HG02852 (cell line): ENCODE data around the gene KCNN1.
"Not testable (repeated sequence)": the region's sequence is repeated elsewhere in the genome, so short reads cannot be mapped to it uniquely, and the experiment has no call there.

Experiments used
- ATAC-seq: cut with Tn5 transposase; IDR thresholded peaks from one replicate; pipeline ENCODE4 v1.9.1; 2021; ENCODE audit warnings: mild to moderate bottlenecking, moderate library complexity; ENCODE audit not compliant: unreplicated experiment

Gene KCNN1

GRCh38 chr19:17999684-18000479 lies 33.0 kb downstream of the KCNN1 start:
- no peak for ATAC-seq

- ATAC-seq: no peak
Observed at GRCh38 chr19:18000480-18000914, 33.6 kb downstream of the KCNN1 start.

GRCh38 chr19:18000915-18001776 lies 34.2 kb downstream of the KCNN1 start:
- ATAC-seq: no peak

- ATAC-seq: no peak
Observed at GRCh38 chr19:18001777-18002345, 35.0 kb downstream of the KCNN1 start.

- ATAC-seq: no peak
Observed at GRCh38 chr19:18002347-18002850, 35.5 kb downstream of the KCNN1 start.

GRCh38 chr19:18005750-18006149 lies 38.8 kb downstream of the KCNN1 start:
- ATAC-seq: not testable (repeated sequence)

- no peak for ATAC-seq
Observed at GRCh38 chr19:18007044-18007916, 40.4 kb downstream of the KCNN1 start.

GRCh38 chr19:18007917-18008673 lies 41.2 kb downstream of the KCNN1 start, which contains the start of gene ARRDC2:
TSS of gene ARRDC2 (plus strand) at chr19:18008170. CDS start at chr19:18008311, 141 bp downstream.
- ATAC-seq: no peak

- no peak for ATAC-seq
Observed at GRCh38 chr19:18008814-18009213, 41.9 kb downstream of the KCNN1 start.

- no peak for ATAC-seq
Observed at GRCh38 chr19:18009412-18010066, 42.6 kb downstream of the KCNN1 start.

- no peak for ATAC-seq
Observed at GRCh38 chr19:18010149-18010548, 43.2 kb downstream of the KCNN1 start.

GRCh38 chr19:18013210-18014111 lies 46.6 kb downstream of the KCNN1 start:
- no peak for ATAC-seq

GRCh38 chr19:18014197-18014596 lies 47.3 kb downstream of the KCNN1 start:
- ATAC-seq: no peak

GRCh38 chr19:18016209-18016910 lies 49.5 kb downstream of the KCNN1 start:
- no peak for ATAC-seq

GRCh38 chr19:18017275-18018083 lies 50.6 kb downstream of the KCNN1 start:
- ATAC-seq: no peak

GRCh38 chr19:18020212-18021085 lies 53.5 kb downstream of the KCNN1 start:
- no peak for ATAC-seq
